Raji (cell line): ENCODE data around the gene STON1.

Experiments
- POLR2A ChIP-seq: IDR thresholded peaks from 2 replicates; pipeline ENCODE4 v1.6.1; 2011; ENCODE audit warnings: low read depth, low read length, control low read depth; ENCODE audit not compliant: insufficient read depth

Gene STON1

GRCh38 chr2:48548840-48549239, 18.9 kb downstream of the STON1 start:
- no peak for TF ChIP-seq POLR2A

DNA sequence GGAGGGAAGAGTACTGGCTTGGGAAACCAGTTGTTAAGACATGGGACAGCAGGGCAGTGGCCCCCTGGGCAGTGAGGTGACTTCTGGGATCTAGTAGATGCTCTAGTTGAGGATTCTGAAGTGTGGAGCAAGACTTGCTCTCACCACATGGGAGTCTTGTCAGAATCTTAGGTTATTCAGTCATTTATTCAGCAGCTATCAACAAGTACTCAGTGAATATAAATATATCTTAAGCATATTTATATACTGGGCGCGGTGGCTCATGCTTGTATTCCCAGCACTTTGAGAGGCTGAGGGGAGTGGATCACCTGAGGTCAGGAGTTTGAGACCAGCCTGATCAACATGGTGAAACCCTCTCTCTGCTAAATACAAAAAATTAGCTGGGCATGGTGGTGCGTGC, 20.0 kb downstream of the STON1 start:
- TF ChIP-seq POLR2A = no peak

- no peak for TF ChIP-seq POLR2A
These were observed 21.6 kb downstream of the STON1 start for GRCh38 chr2:48551548-48551947.

- TF ChIP-seq POLR2A = no peak
These were observed 28.5 kb downstream of the STON1 start for GRCh38 chr2:48558456-48558855.

GRCh38 chr2:48560546-48561209, 30.7 kb downstream of the STON1 start:
- TF ChIP-seq POLR2A = no peak

DNA sequence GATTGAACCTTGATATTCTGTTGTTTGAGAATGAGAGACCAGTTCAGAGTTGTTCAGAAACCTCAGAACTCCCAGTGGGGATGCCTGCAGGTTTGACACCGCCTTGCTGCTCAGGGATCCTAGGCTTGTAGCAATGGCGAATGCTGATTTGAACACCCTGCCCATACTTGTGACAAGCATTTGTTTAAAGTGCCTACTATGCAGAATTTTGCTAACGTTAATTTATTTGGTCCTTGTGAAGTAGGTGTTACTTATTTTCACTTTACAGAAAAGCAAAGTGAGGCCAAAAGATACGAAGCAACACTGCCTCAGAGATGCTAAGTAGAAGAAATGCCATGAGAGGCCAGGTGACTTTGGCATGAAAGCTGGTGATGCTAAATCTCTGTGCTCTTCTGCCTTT, 32.3 kb downstream of the STON1 start:
- TF ChIP-seq POLR2A = no peak

GRCh38 chr2:48566592-48567310, 36.8 kb downstream of the STON1 start:
- TF ChIP-seq POLR2A = no peak

- TF ChIP-seq POLR2A = no peak
These were observed 37.7 kb downstream of the STON1 start for GRCh38 chr2:48567671-48568070.

GRCh38 chr2:48568547-48568946, 38.6 kb downstream of the STON1 start:
- TF ChIP-seq POLR2A = no peak

GRCh38 chr2:48569433-48569832, 39.5 kb downstream of the STON1 start:
- no peak for TF ChIP-seq POLR2A

DNA sequence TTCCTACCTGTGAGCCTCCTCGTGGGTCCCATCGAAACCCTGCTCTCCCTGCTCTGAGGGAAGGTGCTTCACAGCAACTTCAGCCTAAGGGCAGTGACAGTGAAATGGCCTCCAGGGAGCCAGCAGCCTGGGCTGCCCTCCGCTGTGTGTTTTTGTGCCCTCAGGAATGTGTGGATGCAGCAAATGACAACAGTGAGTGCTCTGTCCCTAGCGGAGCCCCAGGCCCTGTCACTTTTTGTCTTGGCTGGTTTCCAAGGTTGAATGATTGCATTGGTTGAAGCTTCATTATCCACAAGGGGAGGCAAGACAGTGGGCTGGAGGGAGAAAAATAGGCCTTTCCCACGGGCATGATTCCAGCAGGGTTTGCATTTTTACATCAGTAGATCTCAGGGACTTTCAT, 42.9 kb downstream of the STON1 start:
- TF ChIP-seq POLR2A = no peak

- no peak for TF ChIP-seq POLR2A
These were observed 44.7 kb downstream of the STON1 start for GRCh38 chr2:48574353-48575287.

GRCh38 chr2:48578313-48578712, 48.4 kb downstream of the STON1 start:
- no peak for TF ChIP-seq POLR2A

DNA sequence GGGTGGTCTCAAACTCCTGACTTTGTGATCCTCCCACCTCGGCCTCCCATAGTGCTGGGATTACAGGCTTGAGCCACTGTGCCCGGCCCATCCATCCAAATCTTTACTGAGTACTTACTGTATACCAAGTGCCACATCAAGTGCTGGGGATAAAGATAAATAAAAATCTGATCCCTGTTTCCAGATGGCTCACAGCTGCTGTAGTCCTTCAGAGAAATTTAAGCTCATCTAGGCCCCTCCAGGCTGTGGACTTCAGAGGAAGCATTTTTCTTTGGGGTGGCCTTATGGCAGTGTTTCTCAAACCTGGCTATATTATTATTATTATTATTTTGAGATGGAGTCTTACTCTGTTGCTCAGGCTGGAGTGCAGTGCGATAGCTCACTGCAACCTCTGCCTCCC, 54.0 kb downstream of the STON1 start:
- TF ChIP-seq POLR2A = no peak

DNA sequence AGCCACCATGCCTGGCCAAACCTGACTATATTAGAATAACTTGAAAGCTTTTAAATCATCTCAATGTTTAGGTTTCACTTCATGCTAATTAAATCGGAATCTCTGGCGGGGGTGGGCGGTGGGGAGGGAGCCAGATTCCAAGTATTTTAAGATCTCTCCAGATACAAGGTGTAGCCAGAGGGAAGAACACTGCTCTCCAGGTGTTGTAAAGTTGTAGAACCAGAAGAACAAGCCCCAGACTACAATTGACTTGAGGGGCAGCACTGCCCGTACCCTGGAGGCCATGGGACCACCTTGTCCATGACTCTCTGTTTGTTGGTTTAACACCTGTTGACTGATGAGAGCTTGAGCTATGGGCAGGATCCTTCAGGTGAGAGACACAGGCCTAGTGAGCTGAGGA, 54.6 kb downstream of the STON1 start:
- no peak for TF ChIP-seq POLR2A

GRCh38 chr2:48586433-48586832, 56.5 kb downstream of the STON1 start:
- no peak for TF ChIP-seq POLR2A
